NCI-H2107 (cell line): ENCODE data around the gene HOMER1.
"Not testable (repeated sequence)": the region's sequence is repeated elsewhere in the genome, so short reads cannot be mapped to it uniquely, and the experiment has no call there.

Experiments used
- DNase-seq: peaks from one replicate; lab custom pipeline; 2025; lab: John Stamatoyannopoulos, UW

Gene HOMER1

DNA sequence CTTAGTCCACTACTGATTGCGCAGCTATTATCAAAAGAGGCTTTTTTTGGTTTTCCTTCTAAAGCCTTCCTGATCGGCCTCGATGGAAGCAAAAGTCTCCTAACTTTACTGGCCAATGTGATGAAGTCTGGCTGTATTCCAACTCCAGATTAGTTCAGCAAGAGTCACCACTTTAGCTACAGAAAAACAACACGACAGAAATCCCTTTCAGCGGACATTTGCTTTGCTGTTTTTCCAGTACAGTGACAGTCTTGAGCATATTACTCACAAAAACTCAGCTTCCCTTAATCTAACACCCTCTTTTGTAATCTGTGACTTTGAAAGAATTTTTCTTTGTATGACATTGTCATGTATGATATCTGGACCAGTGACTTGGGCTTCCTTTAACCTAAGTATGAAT is 95.7 kb downstream of the HOMER1 start:
- no peak for DNase-seq

DNA sequence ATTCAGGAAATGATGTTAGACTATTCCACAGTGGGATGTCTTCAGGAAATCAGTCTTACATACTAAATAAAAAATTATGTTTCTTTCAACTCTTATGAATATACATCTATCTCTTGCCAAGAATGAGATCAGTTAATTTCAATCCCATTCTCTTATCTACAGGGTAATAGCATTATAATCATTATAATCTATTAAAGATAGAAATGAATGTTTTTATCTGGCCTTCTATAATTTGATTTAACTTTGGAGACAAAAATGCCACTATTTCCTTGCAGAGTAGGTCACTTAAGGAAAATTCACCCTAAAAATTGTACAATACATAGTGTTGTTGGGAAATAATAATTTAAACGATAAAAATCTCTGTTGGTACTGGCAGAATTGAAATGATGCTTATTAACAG is 96.4 kb downstream of the HOMER1 start:
- DNase-seq = no peak

DNA sequence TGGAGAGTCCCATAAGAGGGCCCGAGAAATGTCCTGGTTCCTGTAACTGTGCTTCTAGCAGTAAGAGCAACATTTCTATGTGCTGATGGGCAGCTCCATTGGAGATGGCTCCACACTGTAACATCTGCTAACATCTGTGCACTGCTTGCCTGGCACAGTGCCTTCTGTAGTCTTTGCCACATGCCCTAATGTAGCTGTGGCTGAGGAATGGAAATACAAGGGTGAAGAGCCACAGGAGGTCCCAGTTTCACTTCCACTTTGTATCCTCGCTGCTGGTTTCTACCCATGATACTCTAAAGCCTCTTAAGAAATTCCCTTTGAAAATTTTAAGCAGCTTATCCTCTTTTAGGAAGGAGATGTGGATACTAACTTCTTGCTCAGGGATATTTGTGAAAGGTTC is 97.4 kb downstream of the HOMER1 start:
- no peak for DNase-seq

DNA sequence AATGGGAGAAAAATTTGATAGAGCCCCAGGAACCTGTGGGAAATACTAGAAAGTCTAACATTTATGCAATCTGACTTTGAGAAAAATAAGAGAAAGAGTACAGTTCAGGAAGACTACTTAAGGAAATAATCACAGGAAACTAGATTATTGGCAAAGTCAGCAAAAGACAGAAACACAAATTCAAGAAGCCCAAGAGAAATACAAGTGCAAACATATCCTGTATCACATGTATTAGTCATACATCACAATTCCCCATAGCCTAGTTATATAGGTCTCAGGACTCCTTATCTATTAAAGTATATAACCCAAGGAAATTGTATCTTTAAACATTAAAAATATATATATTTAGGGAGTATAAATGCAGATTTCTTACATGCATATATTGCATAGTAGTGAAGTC is 100.8 kb downstream of the HOMER1 start:
- no peak for DNase-seq

DNA sequence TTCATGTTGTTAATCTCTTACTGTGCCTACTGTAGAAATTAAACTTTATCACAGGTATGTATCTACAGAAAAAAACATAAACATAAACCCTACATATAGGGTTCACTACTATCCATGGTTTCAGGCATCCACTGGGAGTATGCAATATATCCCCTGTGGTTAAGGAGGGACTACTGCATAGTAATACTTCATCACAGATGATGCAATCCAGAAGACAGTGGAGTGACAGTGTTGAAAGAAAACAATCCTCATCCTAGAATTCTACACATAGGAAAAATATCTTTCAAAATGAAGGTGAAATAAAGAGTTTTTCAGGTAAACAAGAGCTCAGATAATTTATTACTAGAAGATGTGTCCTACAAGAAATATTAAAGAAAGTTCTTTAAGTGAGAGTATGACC is 105.9 kb downstream of the HOMER1 start:
- no peak for DNase-seq

DNA sequence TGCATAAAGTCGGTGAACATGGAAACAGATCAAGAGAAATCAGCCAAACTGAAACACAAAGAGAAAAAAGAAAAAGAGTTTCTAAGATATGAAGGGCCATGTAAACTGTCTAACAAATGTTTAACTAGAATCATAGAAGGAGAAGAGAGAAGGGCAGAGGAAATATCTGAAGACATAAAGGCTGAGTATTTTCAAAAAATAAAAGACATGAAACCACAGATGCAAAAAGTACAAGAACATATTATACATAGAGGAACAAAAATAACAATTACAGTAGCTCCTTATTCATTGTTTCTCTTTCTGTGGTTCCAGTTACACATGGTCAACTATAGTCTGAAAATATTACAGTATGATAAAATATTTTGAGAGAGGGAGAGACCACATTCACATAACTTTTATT is 106.3 kb downstream of the HOMER1 start:
- no peak for DNase-seq

DNA sequence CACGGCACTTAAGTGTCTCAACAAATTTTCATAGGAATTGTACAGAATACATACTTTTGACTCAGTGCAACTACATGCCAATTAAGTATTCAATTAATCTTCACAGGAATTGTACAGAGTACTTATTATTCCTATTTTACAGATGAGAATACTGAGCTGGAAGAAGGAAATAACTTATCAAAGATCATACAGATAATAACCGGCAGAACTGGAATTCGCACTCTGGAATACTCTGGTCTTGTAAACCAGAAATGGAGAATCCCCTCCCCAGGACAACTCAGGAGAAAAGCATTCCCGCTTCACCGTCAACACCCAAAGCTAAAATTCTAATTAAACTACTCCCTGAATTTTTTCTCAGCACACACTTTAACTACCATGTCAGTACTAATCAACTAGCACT is 112.7 kb downstream of the HOMER1 start:
- DNase-seq = no peak

DNA sequence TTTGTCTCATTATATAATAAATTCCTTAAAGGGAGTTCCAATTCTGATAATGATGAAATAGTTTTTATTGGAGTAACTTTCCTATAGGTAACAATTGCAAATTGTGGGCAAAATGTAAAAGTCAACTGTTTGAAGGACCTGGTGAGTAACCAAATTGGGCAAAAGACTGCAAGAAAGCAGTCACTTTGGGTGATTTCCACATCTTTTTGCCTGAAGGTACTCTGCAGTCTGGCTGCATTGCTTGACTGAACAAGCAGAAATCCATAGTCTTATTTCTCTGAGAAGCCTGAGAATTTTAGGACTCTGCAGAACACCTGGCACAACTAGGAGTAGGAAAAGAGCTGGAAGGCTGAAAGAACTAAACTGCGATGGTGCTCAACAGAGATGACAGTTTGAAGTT is 114.9 kb downstream of the HOMER1 start:
- DNase-seq = no peak

DNA sequence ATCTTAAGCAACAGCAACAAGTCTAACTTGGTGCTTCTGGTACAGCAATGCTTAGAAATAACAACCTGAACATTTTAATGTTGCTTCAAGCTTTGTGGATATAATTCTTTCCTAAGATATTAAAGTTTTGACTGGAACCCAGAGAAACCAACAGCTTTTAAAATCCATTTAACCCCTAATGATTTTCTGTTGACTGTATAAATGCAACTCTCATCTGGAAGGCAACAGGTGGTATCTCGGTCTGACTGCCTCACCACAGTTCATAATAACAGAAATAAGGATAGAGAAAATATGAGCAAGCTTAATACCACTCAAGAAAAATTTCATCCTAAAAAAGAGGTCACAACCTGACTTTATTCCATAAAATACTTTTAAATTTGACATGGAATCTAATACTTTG is 116.9 kb downstream of the HOMER1 start:
- no peak for DNase-seq

DNA sequence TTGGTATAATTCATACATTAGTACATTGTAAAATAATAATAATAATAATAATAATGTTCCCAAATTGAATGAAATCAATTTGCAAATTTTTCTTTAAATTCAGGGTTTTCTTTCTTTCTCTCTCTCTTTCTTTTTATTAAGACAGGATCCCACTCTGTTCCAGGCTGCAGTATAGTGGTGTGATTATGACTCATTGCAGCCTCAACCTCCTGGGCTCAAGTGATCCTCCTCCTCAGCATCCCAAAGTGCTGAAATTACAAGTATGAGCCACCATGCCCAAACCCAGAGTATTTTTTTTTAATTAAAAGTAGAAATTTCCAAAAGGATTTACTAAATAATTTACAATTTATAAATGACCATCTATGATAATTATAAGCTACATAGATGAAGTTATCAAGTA is 117.7 kb downstream of the HOMER1 start:
- DNase-seq = no peak

DNA sequence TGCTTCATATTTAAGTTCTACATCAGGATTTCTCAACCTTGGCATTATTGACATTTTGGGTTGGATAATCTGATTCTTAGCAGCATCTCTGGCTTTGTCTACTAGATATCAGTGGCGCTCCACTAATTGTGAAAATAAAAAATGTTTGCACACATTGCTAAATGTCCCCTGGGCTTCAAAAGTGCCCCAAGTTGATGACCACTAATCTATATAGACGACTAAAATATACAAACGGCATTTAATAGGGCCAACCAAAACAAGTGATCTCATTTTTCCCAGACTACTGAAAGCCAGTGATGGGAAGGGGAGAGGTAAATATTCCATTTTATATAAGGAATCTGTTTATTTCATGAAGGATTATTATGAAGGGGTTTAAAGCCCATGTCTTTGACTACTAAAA is 118.6 kb downstream of the HOMER1 start:
- no peak for DNase-seq

DNA sequence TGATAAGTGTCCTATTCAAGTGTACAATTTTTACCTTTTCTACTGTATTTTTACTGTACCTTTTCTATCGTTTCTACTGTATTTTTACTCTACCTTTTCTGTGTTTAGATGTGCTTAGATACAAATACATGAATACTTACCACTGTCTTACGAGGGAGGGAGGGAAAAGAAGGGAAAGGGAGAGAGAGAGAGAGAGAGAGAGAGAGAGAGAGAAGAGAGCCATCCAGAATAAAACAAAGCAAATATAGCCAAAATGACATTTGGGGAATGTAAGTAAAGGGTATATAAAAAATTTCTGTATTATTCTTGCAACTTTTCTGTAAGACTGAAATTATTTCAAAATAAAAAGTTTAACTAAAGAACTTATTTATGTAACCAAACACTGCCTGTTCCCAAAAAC is 121.2 kb downstream of the HOMER1 start:
- DNase-seq = no peak

DNA sequence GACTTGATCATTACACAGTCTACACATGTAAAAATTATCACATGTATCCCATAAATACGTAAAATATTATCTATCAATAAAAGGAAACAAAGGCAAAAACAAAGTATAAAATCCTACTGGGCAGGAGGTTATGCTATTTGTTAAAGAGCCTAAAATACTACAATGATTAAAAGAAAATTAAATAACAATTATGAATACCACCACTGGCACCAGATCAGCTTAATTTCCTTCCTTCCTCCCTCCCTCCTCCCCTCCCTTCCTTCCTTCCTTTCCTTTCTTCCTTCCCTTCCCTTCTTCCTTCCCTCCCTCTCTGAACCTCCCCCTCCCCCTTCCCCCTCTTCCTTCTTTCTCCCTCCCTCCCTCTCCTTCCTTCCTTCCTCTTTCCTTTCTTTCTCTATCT is 127.3 kb downstream of the HOMER1 start:
- DNase-seq = no peak

DNA sequence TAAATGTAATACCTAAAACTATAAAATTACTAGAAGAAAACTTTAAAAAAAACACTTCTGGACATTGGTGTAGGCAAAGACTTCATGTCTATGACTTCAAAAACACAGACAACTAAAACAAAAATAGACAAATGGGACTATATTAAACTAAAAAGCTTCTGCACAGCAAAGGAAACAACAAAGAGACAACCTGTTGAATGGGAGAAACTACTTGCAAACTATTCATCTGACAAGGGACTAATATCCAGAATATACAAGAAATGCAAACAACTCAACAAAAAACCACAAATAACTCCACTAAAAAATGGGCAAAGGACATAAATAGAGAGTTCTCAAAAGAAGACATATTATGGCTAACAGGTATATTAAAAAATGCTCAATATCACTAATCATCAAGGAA is 128.8 kb downstream of the HOMER1 start:
- not testable (repeated sequence) for DNase-seq

DNA sequence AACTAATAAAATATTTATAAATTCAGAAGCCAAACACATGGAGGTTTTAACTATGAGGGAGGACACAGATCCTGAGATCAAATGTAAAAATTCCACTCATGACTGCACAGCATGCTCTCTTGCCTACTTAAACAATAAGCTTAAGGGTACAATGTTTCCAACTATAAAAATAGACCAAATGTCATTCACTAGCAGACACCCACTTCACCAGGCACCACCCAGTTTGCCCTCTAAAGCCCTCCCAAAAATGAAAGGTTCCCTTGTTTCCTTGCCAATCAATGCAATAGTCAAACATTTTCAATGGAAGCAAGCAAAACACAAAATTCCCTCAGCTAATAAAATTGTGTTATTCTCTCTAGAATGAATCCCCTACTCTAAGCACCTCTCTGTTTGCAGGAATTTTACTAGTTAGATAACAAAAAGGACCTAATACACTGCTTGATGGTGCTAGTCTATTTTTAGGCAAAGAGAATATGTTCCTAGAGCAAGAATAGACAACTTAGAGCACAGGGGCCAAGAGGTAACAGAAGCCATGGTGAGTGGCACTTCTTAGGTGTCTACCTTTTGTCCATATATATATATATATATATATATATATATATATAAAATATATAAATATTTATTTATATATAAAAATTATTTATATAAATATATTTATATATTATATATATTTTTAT is 135.3 kb downstream of the HOMER1 start:
- DNase-seq = no peak

DNA sequence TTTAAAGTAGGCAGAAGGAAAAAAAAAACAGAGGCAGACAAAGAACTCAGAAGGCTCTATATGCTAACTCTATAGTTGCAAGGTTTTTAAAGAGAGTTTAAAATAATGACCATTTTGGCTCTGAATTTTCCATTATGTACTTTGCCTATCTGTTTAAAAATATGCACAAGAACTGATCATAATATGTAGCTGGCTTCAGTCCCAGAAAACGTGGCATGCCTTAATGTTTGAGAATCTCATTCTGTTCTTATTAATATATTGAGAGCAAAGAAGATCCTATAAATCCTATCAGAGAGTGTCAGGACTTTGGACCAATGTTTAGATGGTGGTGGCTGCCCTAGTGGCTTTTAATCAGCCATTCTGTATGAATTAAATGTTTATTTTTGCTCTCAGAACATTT is 156.5 kb downstream of the HOMER1 start:
- DNase-seq = no peak

DNA sequence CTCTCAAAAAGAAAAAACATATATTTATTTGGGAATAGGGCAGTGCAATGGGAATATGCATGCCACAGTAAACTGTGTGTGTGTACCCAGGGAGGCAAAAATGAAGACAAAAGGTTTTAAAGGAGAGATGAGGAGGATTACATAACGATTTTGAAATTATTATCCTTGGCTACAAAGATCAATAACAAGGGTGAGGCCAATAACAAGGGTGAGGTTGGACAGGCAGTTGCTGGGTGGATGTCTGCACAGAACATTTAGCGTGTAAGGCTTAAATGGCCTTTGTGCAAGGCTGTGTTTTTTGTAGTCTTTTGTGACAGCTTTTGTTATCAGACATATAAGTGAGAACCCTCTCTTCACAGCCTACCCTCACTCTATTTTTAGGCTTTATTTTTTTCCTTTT is 164.1 kb downstream of the HOMER1 start:
- no peak for DNase-seq

DNA sequence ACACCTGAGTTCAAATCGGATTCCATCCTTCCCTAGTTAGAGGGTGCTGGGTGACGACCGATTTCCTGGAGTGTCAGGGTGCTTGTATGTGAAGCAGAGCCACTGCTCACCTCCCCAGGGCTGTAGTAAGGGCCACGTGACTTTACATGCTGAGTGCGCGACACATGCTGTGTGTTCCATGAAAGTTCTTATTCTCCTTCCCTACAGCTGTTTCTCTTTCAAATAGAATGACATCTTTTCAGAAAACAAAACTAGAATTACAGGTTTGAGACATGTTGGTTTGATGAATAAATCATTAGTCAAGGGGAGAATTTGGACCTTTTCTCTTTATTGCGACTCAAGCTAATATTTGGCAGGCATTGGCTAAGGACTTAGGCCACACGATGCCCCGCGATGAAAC is 164.9 kb downstream of the HOMER1 start:
- no peak for DNase-seq

DNA sequence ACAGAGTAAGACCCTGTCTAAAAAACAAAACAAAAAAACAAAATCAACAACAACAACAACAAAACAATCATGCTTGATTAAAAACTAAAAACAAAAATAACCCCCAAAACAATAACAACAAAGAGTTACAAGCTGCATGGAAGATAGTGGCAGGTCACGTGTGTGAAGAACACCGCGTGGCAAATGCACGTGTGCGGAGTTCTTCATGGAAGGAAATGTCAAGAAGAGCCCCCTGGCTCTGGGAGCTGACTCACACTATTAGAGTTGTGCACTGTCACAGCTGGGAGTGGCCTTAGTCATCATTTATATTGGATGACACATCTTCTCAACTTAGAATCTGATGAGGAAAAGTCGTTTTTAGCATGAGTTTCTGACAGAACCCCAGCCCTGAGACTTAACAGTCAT is 167.5 kb downstream of the HOMER1 start:
- no peak for DNase-seq

DNA sequence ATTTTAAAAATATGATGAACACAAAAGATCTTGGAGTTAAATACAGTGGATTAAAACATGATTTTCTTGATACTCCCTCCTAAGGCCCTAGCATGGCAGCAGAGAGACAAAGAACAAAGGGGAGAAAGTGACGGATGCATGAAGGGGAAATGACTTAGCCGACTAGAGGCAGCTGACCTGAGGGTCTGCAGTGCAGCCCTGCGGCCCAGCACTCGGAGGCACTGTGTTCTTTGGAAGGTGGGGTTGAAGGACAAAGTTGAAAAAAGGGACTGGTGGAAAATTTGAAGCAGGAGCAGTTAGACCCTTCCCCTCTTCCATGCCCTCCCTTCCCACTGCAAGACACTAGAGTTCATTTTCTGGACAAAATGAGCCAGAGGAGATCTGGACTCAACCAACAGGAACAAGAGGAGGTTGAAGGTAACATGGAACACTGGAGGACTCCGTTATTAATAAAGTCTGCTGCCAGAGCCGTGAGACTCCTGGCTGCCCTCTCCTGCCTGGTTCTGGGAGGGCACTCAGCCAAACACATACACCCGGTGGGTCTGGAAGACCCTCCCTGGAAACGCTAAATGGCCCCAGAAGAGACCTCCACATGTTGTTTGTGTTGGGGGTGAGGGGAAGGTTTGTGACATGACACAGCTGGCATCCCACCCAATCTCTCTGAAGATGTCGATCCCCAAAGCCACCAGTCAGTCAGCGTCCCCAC is 179.9 kb downstream of the HOMER1 start:
- no peak for DNase-seq

DNA sequence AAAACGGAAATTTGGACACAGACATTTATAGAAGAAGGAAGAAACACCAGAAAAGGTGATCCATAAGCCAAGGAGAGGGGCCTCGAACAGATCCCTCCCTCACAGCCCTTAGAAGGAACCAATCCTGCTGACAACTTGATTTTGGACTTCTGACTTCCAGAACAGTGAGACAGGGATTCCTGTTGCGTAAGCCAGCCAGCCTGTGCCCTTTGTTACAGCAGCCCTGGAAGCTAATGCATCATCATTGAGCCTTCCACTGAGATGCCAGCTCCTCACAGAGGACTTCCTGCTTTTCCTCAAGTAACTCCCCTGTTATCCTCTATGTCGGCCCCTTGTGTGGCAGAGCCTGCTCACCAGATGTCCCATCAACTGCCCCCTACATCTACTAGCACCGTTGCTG is 183.9 kb downstream of the HOMER1 start:
- DNase-seq = no peak

DNA sequence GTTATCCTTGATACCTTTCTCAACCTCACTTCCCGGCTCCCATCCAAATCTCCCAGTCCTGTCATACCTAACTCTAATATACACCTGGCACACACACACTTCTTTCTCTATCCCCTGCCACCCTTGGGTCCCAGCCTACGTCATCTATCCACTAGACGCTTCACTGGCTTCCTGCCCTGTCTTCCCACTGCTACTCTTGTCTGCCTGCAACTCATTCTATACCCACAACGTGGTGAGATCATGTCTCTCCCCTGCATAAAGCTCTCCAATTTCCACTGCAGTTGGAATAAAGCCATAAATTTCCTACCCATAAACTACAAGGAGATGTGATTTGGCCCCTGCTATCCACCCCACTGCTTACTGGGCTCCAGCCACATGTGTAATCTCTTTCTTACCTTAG is 184.5 kb downstream of the HOMER1 start:
- DNase-seq = no peak
